Thyroid gland (tissue), 4 donors: ENCODE measurements around the gene KIR2DL1.
"Not testable (repeated sequence)": the region's sequence is repeated elsewhere in the genome, so short reads cannot be mapped to it uniquely, and the experiment has no call there.

ENCODE experiments used
- CTCF ChIP-seq, 6 experiments: fragments of 200-600 bp in 3 of 6; fragments of 450-650 bp in 3 of 6; sonication (generic) in 3 of 6; IDR thresholded peaks; one replicate each; pipeline ENCODE4 v1.5.1; 2016 to 2019; ENCODE audit warnings: antibody characterized with exemption in 6 of 6, mild to moderate bottlenecking in 2 of 6, inconsistent platforms in 1 of 6, moderate library complexity in 1 of 6
- POLR2A ChIP-seq, 2 donors: fragments of 450-650 bp; IDR thresholded peaks; one replicate each; pipeline ENCODE4 v1.6.1; 2017; ENCODE audit warnings: antibody characterized with exemption in 2 of 2, mild to moderate bottlenecking in 2 of 2, moderate library complexity in 1 of 2

GRCh38 chr19:54775095-54775815 lies 5.7 kb downstream of the KIR2DL1 start:
- not testable (repeated sequence) for TF ChIP-seq CTCF, POLR2A (IDR thresholded peaks at IDR 0.05)
